CD4-positive, alpha-beta T cell treated with Interleukin-10 for 1 hour (primary cell): Measurements from ENCODE around the gene HCRT.

Experiments
- DNase-seq: peaks from one replicate; pipeline ENCODE4 v3.0.0-alpha.2; 2020

Gene HCRT

DNA sequence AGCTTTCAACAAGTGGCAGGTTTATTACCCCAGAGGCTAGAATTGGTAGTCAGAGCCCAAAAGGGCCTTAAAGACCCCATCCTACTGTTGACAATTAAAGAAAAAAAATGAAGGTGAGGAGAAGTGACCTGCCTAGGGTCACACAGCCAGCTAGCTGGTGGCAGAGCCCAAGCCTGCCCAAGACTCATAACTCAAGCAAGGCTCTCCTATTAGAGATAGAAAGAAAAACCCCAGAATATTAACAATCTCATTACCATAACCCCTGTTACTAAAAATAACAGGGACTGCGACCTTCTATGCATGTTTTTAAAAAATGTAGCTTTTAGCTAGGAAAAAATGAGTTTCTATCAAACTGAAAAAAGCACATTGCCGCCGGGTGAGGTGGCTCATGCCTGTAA lies 48.6 kb downstream of the HCRT start:
- no peak for DNase-seq

- DNase-seq = no peak
Observed at GRCh38 chr17:42135664-42136653, 49.3 kb downstream of the HCRT start.

- no peak for DNase-seq
Observed at GRCh38 chr17:42135151-42135550, 50.1 kb downstream of the HCRT start.
